ENCODE measurements around the gene ZCCHC7.

The ZCCHC7 gene

DNA sequence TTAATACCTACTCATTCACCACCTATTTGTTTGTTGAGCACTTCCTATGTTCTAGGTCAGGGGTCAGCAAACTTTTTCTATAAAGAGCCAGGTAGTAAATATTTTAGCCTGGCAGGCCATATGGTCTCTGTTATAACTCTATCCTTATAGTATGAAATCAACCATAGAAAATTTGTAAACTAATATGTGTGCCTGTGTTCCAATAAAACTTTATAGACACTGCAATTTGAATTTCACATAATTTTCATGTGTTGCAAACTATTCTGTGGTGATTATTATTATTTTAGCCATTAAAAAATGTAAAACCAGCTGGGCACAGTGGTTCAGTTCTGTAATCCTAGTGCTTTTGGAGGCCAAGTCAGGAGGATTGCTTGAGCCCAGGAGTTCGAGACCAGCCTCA, 223.3 kb downstream of the ZCCHC7 start:
- H3K4me3 ChIP-seq (replicated peaks; ENCODE audit: low read depth, low read length): no peak overlapping the region
- no peak for DNase-seq (ENCODE audit: extremely low read depth, low read depth)
- TF ChIP-seq, protein P1, sequence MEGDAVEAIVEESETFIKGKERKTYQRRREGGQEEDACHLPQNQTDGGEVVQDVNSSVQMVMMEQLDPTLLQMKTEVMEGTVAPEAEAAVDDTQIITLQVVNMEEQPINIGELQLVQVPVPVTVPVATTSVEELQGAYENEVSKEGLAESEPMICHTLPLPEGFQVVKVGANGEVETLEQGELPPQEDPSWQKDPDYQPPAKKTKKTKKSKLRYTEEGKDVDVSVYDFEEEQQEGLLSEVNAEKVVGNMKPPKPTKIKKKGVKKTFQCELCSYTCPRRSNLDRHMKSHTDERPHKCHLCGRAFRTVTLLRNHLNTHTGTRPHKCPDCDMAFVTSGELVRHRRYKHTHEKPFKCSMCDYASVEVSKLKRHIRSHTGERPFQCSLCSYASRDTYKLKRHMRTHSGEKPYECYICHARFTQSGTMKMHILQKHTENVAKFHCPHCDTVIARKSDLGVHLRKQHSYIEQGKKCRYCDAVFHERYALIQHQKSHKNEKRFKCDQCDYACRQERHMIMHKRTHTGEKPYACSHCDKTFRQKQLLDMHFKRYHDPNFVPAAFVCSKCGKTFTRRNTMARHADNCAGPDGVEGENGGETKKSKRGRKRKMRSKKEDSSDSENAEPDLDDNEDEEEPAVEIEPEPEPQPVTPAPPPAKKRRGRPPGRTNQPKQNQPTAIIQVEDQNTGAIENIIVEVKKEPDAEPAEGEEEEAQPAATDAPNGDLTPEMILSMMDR (IDR thresholded peaks at IDR 0.05; ENCODE audit: low read depth, low read length, missing control alignments): no peak

DNA sequence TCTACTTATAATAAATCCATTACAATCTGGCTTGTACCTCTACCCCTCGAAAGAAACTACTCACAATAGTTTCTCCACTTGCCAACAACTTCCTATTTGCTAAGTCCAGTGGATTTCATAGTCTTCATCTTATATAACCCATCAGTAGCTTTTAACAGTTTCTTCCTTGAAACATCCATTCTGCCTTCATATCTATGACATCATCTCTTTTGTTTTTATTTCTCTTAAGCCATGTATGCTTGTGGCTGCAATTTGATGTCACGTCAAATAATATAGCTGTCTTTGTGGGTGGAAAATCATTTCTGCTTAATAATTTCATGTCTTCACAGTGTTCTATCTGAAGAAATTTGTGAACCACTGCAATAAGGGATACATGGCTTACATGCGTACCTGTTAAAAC, 224.7 kb downstream of the ZCCHC7 start:
- no peak overlapping the region for H3K4me3 ChIP-seq (replicated peaks; ENCODE audit: low read depth, low read length)
- TF ChIP-seq, protein P1 (IDR thresholded peaks at IDR 0.05; ENCODE audit: low read depth, low read length, missing control alignments): no peak
- no peak for DNase-seq (ENCODE audit: extremely low read depth, low read depth)

GRCh38 chr9:37348917-37349316, 228.5 kb downstream of the ZCCHC7 start:
- DNase-seq (ENCODE audit: extremely low read depth, low read depth): no peak
- TF ChIP-seq, protein P1 (IDR thresholded peaks at IDR 0.05; ENCODE audit: low read depth, low read length, missing control alignments): no peak
- H3K4me3 ChIP-seq (replicated peaks; ENCODE audit: low read depth, low read length): no peak overlapping the region

- no peak overlapping the region for H3K4me3 ChIP-seq (replicated peaks; ENCODE audit: low read depth, low read length)
- DNase-seq (ENCODE audit: extremely low read depth, low read depth): no peak
- TF ChIP-seq, protein P1 (IDR thresholded peaks at IDR 0.05; ENCODE audit: low read depth, low read length, missing control alignments): no peak
Measured at GRCh38 chr9:37350486-37351190, 230.3 kb downstream of the ZCCHC7 start.

- TF ChIP-seq, protein P1 (IDR thresholded peaks at IDR 0.05; ENCODE audit: low read depth, low read length, missing control alignments): no peak
- DNase-seq (ENCODE audit: extremely low read depth, low read depth): no peak
- no peak overlapping the region for H3K4me3 ChIP-seq (replicated peaks; ENCODE audit: low read depth, low read length)
Measured at GRCh38 chr9:37353791-37354190, 233.4 kb downstream of the ZCCHC7 start.

DNA sequence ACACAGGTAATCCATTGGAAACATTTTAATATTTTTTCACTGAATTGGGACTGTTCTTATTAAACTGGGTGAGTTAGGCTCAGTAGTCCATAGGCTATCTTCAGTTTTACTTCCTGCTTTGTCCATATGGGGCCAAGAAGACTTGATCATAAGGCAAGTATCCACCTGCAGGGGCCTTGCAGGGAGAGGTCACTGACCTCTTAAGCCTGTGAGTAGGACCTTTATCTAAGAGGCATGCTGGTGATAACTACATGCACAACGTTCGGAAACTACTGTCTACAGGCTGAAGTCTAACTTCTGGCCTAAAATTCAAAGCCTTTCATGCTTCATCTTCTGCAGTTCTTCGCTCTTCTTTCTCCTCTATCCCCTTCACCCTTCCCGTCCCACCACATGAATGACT, 242.1 kb downstream of the ZCCHC7 start:
- DNase-seq (ENCODE audit: extremely low read depth, low read depth): no peak
- H3K4me3 ChIP-seq (replicated peaks; ENCODE audit: low read depth, low read length): no peak overlapping the region
- TF ChIP-seq, protein P1 (IDR thresholded peaks at IDR 0.05; ENCODE audit: low read depth, low read length, missing control alignments): no peak

DNA sequence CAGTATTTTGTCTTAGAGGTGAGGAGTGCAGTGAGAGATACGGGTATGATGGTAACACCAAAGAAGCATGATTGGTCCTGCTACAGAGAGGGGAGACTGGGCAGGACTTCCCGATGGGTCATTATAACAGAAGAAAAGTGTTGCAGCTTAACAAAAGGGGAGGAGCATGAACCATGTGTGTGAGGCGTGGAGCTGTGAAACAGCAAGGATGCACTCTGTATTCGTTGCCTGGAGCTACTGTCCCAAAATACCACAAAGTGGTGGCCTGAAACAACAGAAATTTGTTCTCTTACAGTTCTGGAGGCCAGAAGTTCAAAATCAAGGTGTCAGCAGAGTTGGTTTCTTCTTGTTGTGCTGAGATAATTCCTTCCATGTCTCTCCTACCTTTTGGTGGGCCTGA, 242.8 kb downstream of the ZCCHC7 start:
- TF ChIP-seq, protein P1 (IDR thresholded peaks at IDR 0.05; ENCODE audit: low read depth, low read length, missing control alignments): no peak
- no peak overlapping the region for H3K4me3 ChIP-seq (replicated peaks; ENCODE audit: low read depth, low read length)
- DNase-seq (ENCODE audit: extremely low read depth, low read depth): no peak
